Measurements from ENCODE around the gene SLC6A5.

The SLC6A5 gene

GRCh38 chr11:20594274-20595061, 4.9 kb upstream of the SLC6A5 start:
- no peaks in the 10 kb centered on the region for H3K9me3 ChIP-seq (ENCODE audit: low read length)
- no peaks in the 10 kb centered on the region for H3K4me1 ChIP-seq (ENCODE audit: insufficient read depth, low read length, severe bottlenecking)
- no peak overlapping the region for H3K27ac ChIP-seq (ENCODE audit: low read depth, low read length, poor library complexity, severe bottlenecking)
- no peak overlapping the region for H3K4me2 ChIP-seq (ENCODE audit: low read length)
- H3K79me2 ChIP-seq (ENCODE audit: insufficient read depth, low read length), result no peaks in the 10 kb centered on the region
- H3F3A ChIP-seq (ENCODE audit: insufficient read depth, low read length), result no peaks in the 10 kb centered on the region
- H4K20me1 ChIP-seq (ENCODE audit: insufficient read depth, low read length), result no peaks in the 10 kb centered on the region
- H3K9ac ChIP-seq (ENCODE audit: low read length), result no peak overlapping the region
- no peak overlapping the region for H2AFZ ChIP-seq (ENCODE audit: low read length)
- H3K4me3 ChIP-seq (ENCODE audit: low read depth, low read length, poor library complexity, severe bottlenecking), result no peak overlapping the region
- H3K9me2 ChIP-seq (ENCODE audit: low read depth, low read length), result no peaks in the 10 kb centered on the region
- TF ChIP-seq, protein P1, sequence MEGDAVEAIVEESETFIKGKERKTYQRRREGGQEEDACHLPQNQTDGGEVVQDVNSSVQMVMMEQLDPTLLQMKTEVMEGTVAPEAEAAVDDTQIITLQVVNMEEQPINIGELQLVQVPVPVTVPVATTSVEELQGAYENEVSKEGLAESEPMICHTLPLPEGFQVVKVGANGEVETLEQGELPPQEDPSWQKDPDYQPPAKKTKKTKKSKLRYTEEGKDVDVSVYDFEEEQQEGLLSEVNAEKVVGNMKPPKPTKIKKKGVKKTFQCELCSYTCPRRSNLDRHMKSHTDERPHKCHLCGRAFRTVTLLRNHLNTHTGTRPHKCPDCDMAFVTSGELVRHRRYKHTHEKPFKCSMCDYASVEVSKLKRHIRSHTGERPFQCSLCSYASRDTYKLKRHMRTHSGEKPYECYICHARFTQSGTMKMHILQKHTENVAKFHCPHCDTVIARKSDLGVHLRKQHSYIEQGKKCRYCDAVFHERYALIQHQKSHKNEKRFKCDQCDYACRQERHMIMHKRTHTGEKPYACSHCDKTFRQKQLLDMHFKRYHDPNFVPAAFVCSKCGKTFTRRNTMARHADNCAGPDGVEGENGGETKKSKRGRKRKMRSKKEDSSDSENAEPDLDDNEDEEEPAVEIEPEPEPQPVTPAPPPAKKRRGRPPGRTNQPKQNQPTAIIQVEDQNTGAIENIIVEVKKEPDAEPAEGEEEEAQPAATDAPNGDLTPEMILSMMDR (IDR thresholded peaks at IDR 0.05; ENCODE audit: low read length), result no peak
- TF ChIP-seq EZH2 (IDR thresholded peaks at IDR 0.05; ENCODE audit: borderline replicate concordance, low read length), result no peak
- H3K27me3 ChIP-seq (ENCODE audit: insufficient read depth, low read length), result no peaks in the 10 kb centered on the region
- no peaks in the 10 kb centered on the region for H3K36me3 ChIP-seq (ENCODE audit: insufficient read depth, low read length)

- Histone ChIP-seq H3K27me3 (ENCODE audit: insufficient read depth, low read length) (no peaks in the 10 kb centered on the region), H3K36me3 (ENCODE audit: insufficient read depth, low read length) (no peaks in the 10 kb centered on the region), H3K79me2 (ENCODE audit: insufficient read depth, low read length) (no peaks in the 10 kb centered on the region), H3K4me1 (ENCODE audit: insufficient read depth, low read length, severe bottlenecking) (no peaks in the 10 kb centered on the region), H3F3A (ENCODE audit: insufficient read depth, low read length) (no peaks in the 10 kb centered on the region), H4K20me1 (ENCODE audit: insufficient read depth, low read length) (no peaks in the 10 kb centered on the region), H3K9me2 (ENCODE audit: low read depth, low read length) (no peaks in the 10 kb centered on the region), H3K4me2 (ENCODE audit: low read length) (no peak overlapping the region), H3K9me3 (ENCODE audit: low read length) (no peaks in the 10 kb centered on the region), H3K27ac (ENCODE audit: low read depth, low read length, poor library complexity, severe bottlenecking) (no peak overlapping the region), H2AFZ (ENCODE audit: low read length) (no peak overlapping the region), H3K4me3 (ENCODE audit: low read depth, low read length, poor library complexity, severe bottlenecking) (no peak overlapping the region), H3K9ac (ENCODE audit: low read length) (no peak overlapping the region)
- TF ChIP-seq, protein P1 (IDR thresholded peaks at IDR 0.05; ENCODE audit: low read length), result no peak
- no peak for TF ChIP-seq EZH2 (IDR thresholded peaks at IDR 0.05; ENCODE audit: borderline replicate concordance, low read length)
Observed at GRCh38 chr11:20595101-20595500, 4.3 kb upstream of the SLC6A5 start.

DNA sequence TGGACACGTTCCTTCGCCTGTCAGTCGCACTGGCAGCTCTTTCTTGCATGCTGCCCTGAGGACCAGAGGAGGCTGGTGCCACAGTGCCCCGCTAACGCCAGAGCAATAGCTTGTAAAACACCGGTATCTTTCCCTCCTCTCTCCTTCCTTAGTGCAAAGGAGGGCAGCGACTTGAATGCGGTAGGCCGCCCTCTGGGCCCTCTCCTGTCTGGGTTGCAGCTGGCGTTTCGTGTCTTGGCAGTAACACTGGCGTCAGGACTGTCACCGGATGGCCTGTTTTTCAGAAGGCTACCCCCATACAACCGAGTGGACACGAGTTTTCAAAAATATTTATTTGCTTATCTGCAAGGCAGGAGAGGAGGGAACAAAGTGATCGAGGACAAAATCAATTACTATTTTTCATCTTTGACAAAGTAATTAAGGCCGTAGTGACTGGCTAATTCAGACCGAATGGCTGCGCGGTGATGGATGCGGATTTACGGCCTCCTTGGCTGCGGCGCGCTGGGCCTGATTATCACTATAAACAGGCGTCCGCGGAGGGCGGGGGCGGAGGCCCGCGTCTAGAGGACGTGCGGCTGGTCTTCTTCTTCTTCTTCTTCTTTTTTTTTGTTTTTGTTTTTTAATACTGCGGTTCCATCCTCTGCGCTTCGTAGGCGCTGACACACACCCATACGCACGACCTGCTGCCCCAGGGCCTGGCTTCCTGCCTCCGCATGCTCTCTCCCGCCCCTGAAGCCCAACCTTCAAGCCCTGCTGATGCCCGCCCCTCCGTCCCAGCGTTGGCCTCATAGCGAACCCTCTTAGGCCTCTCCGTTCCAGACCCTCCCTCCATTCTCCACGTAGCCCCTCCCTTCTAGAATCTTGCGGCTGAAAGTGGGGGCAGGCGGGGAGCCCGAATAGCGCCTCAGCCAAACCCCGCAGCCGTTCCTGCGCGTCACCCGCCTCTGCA, 2.9 kb upstream of the SLC6A5 start:
- Histone ChIP-seq H3K4me3 (ENCODE audit: low read depth, low read length, poor library complexity, severe bottlenecking) (no peak overlapping the region), H3F3A (ENCODE audit: insufficient read depth, low read length) (no peaks in the 10 kb centered on the region), H3K9me3 (ENCODE audit: low read length) (no peaks in the 10 kb centered on the region), H3K27me3 (ENCODE audit: insufficient read depth, low read length) (no peaks in the 10 kb centered on the region), H3K4me2 (ENCODE audit: low read length) (no peak overlapping the region), H3K27ac (ENCODE audit: low read depth, low read length, poor library complexity, severe bottlenecking) (no peak overlapping the region), H3K36me3 (ENCODE audit: insufficient read depth, low read length) (no peaks in the 10 kb centered on the region), H3K79me2 (ENCODE audit: insufficient read depth, low read length) (no peaks in the 10 kb centered on the region), H2AFZ (ENCODE audit: low read length) (no peak overlapping the region), H3K4me1 (ENCODE audit: insufficient read depth, low read length, severe bottlenecking) (no peaks in the 10 kb centered on the region), H4K20me1 (ENCODE audit: insufficient read depth, low read length) (no peaks in the 10 kb centered on the region), H3K9me2 (ENCODE audit: low read depth, low read length) (no peaks in the 10 kb centered on the region), H3K9ac (ENCODE audit: low read length) (no peak overlapping the region)
- TF ChIP-seq, protein P1 (IDR thresholded peaks at IDR 0.05; ENCODE audit: low read length), result no peak
- no peak for TF ChIP-seq EZH2 (IDR thresholded peaks at IDR 0.05; ENCODE audit: borderline replicate concordance, low read length)

All from OCI-LY1 (cell line).